HG02981 (cell line): ENCODE measurements around the gene ZNF407.

ENCODE experiments used
- ATAC-seq: cut with Tn5 transposase; IDR thresholded peaks from one replicate; pipeline ENCODE4 v1.9.1; 2021; ENCODE audit warnings: mild to moderate bottlenecking, moderate library complexity; ENCODE audit not compliant: unreplicated experiment

ZNF407 gene

DNA sequence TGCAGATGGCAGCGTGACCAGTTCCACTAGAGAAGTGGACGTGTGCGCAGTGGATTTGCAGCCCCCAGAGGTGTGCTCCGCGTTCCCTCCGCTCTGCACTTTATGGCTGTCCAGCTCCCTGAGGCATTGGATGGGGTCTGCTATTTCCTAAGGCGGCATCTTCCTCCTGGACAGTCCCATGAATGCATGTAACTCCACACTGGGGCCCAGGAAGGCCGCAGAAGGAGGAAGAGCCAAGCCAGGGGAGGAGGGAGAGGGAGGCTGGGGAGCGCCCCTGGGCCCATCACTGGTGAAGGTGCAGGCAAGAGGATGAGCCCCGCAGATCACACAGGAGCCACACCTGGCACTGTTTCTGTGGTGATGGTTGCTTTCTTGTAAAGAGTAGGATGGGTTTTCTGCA lies 512.1 kb downstream of the ZNF407 start:
- no peak for ATAC-seq

DNA sequence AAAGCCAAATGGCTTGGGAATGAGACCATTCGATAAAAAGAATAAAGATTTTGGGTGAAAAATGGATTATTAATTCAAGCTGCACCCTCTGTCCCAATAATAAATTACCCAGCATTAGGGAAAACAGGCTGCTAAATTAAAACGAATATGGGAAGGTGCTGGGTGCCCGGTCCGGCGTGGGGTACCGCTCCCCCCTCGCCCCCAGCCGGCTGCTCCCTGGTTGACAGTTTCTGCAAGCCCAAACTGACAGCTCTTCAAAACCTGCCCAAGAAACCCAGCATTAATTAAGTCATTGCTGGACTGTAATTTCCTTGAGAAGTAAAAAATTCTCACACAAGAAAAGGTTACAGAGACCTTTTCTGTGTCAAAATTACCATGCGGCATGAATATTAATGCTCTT lies 512.6 kb downstream of the ZNF407 start:
- ATAC-seq = no peak

DNA sequence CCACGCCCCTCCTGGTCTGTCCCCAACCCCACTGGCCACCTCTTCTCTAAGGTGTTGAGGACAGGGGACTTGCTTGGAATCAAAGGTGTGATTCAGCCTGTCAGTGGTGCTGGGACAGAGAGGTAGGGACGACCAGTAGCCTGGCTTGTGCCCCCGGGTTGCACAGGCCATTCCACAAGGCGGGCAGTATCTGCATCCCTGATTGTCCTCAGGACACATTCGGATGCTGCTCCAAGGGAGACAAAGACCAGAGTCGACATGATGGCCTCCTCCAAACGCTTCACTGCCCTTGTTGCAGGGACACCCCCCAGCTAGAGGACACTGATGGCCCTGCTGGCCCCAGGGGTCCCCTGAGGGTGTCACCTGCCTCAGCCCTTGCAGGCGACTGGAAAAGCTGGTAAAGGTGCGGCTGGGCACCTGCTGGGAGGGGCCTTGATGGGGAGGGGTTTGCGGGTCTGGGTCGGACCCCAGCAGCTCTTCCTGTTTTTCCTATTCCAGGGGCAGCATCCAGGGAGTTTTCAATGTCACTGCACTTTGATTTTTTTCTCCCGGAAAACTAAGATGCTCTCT lies 513.3 kb downstream of the ZNF407 start:
- no peak for ATAC-seq

DNA sequence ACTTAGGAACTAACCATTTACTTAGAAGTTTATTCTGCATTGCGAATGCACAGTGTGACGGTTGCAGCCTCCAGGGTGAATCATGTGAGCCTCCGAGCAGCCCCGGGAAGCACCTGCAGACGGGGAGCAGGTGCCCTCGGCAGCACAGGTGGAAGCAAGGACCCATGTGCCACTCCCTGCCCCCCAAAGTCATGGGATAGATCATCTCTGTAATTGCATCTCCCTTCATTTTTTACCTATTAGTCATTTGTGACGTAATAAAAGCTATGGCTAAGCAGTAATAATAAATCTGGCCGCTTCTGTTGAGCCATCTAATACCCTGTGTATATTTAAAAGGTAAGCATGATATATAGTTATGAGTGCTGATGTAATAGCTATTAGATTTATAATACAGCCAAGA lies 514.1 kb downstream of the ZNF407 start:
- no peak for ATAC-seq

DNA sequence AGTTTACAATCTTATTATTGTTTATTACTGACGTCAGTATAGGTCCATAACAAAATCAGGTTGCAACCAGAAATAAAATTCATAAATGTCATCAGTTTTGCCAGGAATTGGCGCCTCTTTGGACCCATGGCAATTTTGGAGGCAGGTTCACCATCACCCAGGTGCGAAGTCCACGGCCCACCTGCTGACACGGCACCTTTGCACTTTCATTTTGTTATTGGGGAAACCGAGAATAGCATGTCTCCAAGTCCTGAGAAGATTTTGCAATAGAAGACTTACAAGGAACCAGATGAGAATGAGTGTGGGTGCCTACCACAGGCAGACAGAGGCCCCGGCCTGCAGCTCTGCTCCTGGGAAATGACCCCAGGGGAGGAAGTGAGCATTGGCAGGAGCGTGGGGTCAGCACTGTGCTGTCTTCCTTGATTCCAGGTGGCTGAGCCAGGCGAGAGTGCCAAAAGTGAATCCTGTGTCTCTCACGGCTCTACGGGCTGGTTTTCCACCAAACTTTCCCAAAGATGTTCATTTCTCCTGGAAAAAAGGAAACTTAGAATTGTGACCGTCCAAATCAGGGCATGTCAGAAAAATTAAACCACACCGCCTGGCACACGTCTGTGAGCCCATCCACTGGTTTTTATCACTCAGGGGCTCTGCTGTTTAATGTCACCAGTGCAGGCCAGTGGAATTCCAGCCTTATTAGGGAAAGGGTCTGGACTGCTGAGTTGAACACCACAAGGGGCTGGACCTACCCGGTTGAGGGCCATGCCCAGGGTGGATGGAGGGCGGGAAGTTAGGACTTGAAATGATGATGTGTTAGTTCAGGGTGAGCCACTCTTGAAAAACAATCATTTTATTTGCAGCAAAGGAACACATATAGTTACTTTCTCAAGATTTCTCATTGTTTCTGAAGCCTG lies 514.8 kb downstream of the ZNF407 start:
- ATAC-seq = no peak

DNA sequence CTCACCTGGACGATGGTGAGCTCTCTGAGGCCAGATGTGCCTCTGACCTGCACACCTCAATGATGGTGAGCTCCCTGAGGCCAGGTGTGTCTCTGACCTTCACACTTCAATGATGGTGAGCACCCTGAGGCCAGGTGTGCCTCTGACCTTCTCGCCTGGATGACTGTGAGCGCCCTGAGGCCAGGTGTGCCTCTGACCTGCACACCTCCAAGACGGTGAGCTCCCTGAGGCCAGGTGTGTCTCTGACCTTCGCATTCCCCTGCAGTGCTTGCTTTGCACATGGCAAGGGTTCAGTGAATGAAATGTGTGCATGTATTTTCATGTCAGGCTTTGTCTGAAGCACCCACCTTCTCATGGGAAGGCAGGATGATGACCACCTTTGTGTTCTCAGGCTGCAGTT lies 515.8 kb downstream of the ZNF407 start:
- ATAC-seq = no peak

DNA sequence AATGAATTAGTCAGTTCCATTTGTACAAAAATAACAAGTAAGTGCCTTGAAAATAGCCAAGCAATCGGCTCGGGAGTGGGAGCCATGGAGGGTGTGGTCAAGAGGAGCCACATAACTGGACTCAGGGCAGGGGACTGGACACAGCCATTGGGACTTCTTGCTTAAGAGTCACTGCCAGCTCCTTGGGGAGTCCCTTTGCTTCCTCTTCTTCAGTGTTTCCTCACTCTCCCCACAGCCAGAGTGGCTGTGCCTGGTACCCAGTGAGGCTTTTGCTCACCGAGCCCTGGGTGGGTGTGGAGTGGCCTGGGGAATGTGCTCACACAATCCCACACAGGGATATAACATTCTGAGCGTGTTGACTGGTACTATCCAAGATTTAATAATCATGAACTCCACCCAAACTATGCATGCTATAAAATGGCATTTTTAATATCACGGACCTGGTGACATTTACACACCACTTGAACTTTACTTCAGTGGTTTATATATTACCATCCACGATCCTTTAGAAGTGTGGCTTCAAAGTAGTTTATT lies 516.6 kb downstream of the ZNF407 start:
- ATAC-seq = no peak
